Measurements from ENCODE around the gene RCBTB1. TPM values are rescaled to one million over a fixed set of nuclear protein-coding genes. Genes with fewer than 3 reads are reported as not detected.

RCBTB1 gene
- total RNA-seq, 1 experiment from 2014 or later, result 14.8 TPM

DNA sequence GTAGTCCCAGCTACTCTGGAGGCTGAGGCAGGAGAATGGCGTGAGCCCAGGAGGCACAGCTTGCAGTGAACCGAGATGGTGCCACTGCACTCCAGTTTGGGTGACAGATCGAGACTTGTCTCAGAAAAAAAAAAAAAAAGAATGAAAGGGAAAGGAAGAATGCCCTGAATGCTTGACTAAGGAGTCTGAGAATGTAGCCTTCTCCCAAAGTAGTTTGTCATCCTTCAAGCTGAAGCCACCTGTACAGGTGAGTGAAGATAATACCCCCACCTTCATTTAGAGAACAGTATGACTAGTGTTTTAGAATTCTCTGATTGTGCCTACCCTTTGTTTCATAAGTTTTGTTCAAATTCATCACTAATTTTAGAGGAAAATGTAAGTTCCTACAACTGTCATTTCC lies 5.9 kb downstream of the RCBTB1 start:
- ATAC-seq, result no peak
- intact Hi-C loops (cut with micrococcal nuclease; ENCODE audit: unreplicated experiment) (no loop called here), in situ Hi-C loops (cut with HindIII; ENCODE audit: low pct_unique_long_range_greater_than_20kb, low sequenced_read_pairs) (no loop called here)
- Histone ChIP-seq H3K4me3 (ENCODE audit: low read depth in 2 of 2, low read length in 2 of 2) (no peak overlapping the region), H3K4me1 (ENCODE audit: control insufficient read depth, insufficient read depth, low read length) (no peaks in the 10 kb centered on the region), H3K27ac (ENCODE audit: low read length) (no peak overlapping the region), H3K9me3 (ENCODE audit: control insufficient read depth, insufficient read depth, low read depth, low read length) (no peaks in the 10 kb centered on the region), H3K36me3 (ENCODE audit: control insufficient read depth, insufficient read depth, low read length) (no peaks in the 10 kb centered on the region), H3K27me3 (ENCODE audit: control insufficient read depth, insufficient read depth, low read length) (no peaks in the 10 kb centered on the region)
- TF ChIP-seq TCF7L2 (IDR thresholded peaks at IDR 0.05; ENCODE audit: low read depth, low read length), result no peak
- TF ChIP-seq SIN3A (IDR thresholded peaks at IDR 0.05; ENCODE audit: borderline replicate concordance, insufficient read depth, low read depth, low read length), result no peak
- TF ChIP-seq POLR2AphosphoS5 (IDR thresholded peaks at IDR 0.05; ENCODE audit: low read depth, low read length), result no peak
- no peak for TF ChIP-seq CTCF (IDR thresholded peaks at IDR 0.05)
- TF ChIP-seq, protein P1, sequence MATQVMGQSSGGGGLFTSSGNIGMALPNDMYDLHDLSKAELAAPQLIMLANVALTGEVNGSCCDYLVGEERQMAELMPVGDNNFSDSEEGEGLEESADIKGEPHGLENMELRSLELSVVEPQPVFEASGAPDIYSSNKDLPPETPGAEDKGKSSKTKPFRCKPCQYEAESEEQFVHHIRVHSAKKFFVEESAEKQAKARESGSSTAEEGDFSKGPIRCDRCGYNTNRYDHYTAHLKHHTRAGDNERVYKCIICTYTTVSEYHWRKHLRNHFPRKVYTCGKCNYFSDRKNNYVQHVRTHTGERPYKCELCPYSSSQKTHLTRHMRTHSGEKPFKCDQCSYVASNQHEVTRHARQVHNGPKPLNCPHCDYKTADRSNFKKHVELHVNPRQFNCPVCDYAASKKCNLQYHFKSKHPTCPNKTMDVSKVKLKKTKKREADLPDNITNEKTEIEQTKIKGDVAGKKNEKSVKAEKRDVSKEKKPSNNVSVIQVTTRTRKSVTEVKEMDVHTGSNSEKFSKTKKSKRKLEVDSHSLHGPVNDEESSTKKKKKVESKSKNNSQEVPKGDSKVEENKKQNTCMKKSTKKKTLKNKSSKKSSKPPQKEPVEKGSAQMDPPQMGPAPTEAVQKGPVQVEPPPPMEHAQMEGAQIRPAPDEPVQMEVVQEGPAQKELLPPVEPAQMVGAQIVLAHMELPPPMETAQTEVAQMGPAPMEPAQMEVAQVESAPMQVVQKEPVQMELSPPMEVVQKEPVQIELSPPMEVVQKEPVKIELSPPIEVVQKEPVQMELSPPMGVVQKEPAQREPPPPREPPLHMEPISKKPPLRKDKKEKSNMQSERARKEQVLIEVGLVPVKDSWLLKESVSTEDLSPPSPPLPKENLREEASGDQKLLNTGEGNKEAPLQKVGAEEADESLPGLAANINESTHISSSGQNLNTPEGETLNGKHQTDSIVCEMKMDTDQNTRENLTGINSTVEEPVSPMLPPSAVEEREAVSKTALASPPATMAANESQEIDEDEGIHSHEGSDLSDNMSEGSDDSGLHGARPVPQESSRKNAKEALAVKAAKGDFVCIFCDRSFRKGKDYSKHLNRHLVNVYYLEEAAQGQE (IDR thresholded peaks at IDR 0.05; ENCODE audit: insufficient read depth in 1 of 2, low read depth in 2 of 2, low read length in 1 of 2), result no peak
- BruUV-seq (replicated peaks), result no TSS peak
- DNase-seq (ENCODE audit: low read depth, low spot score), result no peak
- ChIA-PET CTCF (no interaction called here), POLR2A (no interaction called here)

DNA sequence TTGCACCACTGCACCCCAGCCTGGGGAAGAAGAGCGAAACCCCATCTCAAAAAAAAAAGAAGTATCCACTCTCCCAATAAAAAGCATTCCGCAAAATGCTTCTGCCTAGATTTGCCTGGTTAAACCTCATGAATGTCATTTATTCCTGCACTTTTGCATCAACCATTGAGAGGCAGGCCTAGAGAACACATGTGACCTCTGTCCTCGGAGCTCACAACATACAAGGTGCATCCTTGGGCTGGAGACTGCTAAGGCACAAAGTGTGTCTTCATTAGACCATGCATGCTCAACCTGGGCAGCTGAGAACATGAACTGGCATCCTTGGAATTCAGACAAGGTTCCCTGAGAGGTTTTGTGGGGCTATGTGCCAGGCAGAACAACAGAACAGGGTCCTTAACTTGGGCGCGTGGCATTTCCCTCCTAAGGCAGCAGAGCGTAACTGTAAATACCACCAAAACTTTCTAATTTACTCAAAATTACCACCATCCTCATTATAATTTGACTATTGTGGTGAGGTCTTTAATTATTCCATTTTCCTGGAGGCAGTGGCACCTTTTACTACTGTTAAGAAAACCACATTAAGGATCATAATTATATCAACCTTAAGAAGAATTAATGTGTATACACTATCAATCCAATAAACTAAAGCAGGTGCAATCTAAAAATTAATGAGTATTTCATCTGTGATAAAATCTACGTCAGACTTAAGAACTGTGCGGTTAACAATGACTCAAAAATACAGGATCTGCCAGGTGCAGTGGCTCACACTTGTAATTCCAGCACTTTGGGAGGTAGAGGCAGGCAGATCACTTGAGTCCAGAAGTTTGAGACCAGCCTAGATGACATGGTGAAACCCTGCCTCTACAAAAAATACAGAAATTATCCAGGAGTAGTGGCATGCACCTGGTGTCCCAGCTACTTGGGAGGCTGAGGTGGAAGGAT lies 13.8 kb downstream of the RCBTB1 start:
- ChIA-PET POLR2A (interaction anchor here (0.6 kb wide), 1 partner anchor 57 kb away, joined by 3 read pairs; no protein-coding TSS in a partner anchor), CTCF (no interaction called here)
- no peak overlapping the region for H3K27ac ChIP-seq (ENCODE audit: low read length)
- H3K9me3 ChIP-seq (ENCODE audit: control insufficient read depth, insufficient read depth, low read depth, low read length), result no peaks in the 10 kb centered on the region
- DNase-seq (ENCODE audit: low read depth, low spot score), result no peak
- TF ChIP-seq TCF7L2 (IDR thresholded peaks at IDR 0.05; ENCODE audit: low read depth, low read length) (no peak), POLR2AphosphoS5 (IDR thresholded peaks at IDR 0.05; ENCODE audit: low read depth, low read length) (no peak), CTCF (IDR thresholded peaks at IDR 0.05) (no peak), SIN3A (IDR thresholded peaks at IDR 0.05; ENCODE audit: borderline replicate concordance, insufficient read depth, low read depth, low read length) (no peak)
- TF ChIP-seq, protein P1 (IDR thresholded peaks at IDR 0.05; ENCODE audit: insufficient read depth in 1 of 2, low read depth in 2 of 2, low read length in 1 of 2), result no peak
- in situ Hi-C loops (cut with HindIII; ENCODE audit: low pct_unique_long_range_greater_than_20kb, low sequenced_read_pairs), result no loop called here
- intact Hi-C loops (cut with micrococcal nuclease; ENCODE audit: unreplicated experiment), result no loop called here
- H3K4me1 ChIP-seq (ENCODE audit: control insufficient read depth, insufficient read depth, low read length), result no peaks in the 10 kb centered on the region; the same call in 1 of the 2 replicates
- no peak overlapping the region for H3K4me3 ChIP-seq (ENCODE audit: low read depth in 2 of 2, low read length in 2 of 2)
- H3K36me3 ChIP-seq (ENCODE audit: control insufficient read depth, insufficient read depth, low read length), result no peaks in the 10 kb centered on the region
- BruUV-seq (replicated peaks), result no TSS peak
- ATAC-seq, result no peak
- H3K27me3 ChIP-seq (ENCODE audit: control insufficient read depth, insufficient read depth, low read length), result no peaks in the 10 kb centered on the region
